HG03565 (cell line): Measurements from ENCODE around the gene PYURF.

Experiments used
- ATAC-seq: cut with Tn5 transposase; IDR thresholded peaks from one replicate; pipeline ENCODE4 v1.9.1; 2021; ENCODE audit warnings: mild to moderate bottlenecking, moderate library complexity; ENCODE audit not compliant: unreplicated experiment

PYURF gene

GRCh38 chr4:88514557-88515511, 8.7 kb downstream of the PYURF start:
- ATAC-seq: no peak

- no peak for ATAC-seq
These were observed 12.3 kb downstream of the PYURF start for GRCh38 chr4:88511236-88511635.

- ATAC-seq: no peak
These were observed 20.2 kb downstream of the PYURF start for GRCh38 chr4:88503344-88503743.

GRCh38 chr4:88497859-88498409, 25.6 kb downstream of the PYURF start:
- ATAC-seq: no peak

- no peak for ATAC-seq
These were observed 34.3 kb downstream of the PYURF start for GRCh38 chr4:88489100-88489761.

- no peak for ATAC-seq
These were observed 42.0 kb downstream of the PYURF start for GRCh38 chr4:88481537-88481936.

- no peak for ATAC-seq
These were observed 45.3 kb downstream of the PYURF start for GRCh38 chr4:88478247-88478646.

GRCh38 chr4:88477229-88477860, 46.2 kb downstream of the PYURF start:
- no peak for ATAC-seq
